Measurements from ENCODE around the gene NFIX. TPM values are rescaled to one million over a fixed set of nuclear protein-coding genes. Genes with fewer than 3 reads are reported as not detected.
"Not testable (repeated sequence)": the region's sequence is repeated elsewhere in the genome, so short reads cannot be mapped to it uniquely, and the experiment has no call there.

NFIX gene
- total RNA-seq, 1 donor from 2014 or later: 5.8 TPM

DNA sequence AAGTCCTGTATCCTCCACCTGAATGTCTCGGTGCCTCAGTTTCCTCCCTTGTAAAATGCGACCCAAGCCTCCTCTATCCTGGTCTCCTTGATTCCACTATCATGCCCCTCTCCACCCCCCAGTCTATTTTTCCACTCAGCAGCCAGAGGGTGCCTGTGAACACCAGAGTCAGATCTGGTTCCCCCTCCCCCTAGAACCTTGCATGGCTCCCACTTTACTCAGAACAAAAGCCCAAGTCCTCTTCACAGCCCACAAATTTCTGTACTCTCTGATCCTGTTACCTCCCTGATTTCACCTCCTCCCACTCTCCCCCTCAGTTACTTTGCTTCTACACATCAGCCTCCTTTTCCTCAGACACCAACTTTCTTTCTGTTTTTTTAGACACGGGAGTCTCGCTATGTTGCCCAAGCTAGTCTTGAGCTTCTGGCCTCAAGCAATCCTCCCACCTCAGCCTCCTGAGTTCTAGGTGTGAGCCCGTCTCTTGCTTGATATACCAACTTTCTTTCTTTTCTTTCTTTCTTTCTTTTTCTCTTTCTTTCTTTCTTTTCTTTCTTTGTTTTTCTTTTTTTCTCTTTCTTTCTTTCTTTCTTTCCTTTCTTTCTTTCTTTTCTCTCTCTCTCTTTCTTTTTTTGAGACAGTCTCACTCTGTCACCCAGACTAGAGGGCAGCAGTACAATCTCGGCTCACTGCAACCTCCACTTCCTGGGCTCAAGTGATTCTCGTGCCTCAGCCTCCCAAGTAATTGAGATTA lies 25.0 kb upstream of the NFIX start:
- FAIRE-seq (no peak), DNase-seq (ENCODE audit: low read depth) (no peak)
- H3K27me3 ChIP-seq (ENCODE audit: control insufficient read depth, insufficient read depth, low read length): no peaks in the 10 kb centered on the region

DNA sequence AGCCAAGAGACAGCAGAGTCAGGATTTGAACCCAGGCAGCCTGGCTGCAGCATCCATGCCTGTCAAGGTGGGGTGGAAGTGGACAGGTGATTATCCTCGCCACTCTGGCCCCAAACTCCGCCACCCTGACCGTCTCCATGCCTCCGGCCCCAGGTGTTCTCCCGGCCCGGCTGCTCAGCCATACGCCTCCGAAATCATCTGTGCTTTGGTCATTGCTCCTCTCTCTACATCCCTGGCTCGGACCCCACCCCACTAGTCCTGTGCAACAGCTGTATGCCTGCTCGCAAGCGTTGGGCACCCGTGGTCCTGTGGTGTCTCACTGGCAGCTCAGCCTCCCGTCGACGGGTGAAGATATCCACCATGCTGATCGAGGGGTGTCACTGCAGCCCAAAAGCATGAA lies 22.0 kb upstream of the NFIX start:
- H3K36me3 ChIP-seq (ENCODE audit: control insufficient read depth, insufficient read depth, low read length): no peaks in the 10 kb centered on the region

More for the DNA sequence above, 25.0 kb upstream of the NFIX start:
- TF ChIP-seq, protein P1, sequence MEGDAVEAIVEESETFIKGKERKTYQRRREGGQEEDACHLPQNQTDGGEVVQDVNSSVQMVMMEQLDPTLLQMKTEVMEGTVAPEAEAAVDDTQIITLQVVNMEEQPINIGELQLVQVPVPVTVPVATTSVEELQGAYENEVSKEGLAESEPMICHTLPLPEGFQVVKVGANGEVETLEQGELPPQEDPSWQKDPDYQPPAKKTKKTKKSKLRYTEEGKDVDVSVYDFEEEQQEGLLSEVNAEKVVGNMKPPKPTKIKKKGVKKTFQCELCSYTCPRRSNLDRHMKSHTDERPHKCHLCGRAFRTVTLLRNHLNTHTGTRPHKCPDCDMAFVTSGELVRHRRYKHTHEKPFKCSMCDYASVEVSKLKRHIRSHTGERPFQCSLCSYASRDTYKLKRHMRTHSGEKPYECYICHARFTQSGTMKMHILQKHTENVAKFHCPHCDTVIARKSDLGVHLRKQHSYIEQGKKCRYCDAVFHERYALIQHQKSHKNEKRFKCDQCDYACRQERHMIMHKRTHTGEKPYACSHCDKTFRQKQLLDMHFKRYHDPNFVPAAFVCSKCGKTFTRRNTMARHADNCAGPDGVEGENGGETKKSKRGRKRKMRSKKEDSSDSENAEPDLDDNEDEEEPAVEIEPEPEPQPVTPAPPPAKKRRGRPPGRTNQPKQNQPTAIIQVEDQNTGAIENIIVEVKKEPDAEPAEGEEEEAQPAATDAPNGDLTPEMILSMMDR (IDR thresholded peaks at IDR 0.05; ENCODE audit: insufficient read depth, low read length, severe bottlenecking): no peak
- no peaks in the 10 kb centered on the region for H3K36me3 ChIP-seq (ENCODE audit: control insufficient read depth, insufficient read depth, low read length)
- H3K4me3 ChIP-seq (ENCODE audit: low read depth, low read length): no peak overlapping the region

DNA sequence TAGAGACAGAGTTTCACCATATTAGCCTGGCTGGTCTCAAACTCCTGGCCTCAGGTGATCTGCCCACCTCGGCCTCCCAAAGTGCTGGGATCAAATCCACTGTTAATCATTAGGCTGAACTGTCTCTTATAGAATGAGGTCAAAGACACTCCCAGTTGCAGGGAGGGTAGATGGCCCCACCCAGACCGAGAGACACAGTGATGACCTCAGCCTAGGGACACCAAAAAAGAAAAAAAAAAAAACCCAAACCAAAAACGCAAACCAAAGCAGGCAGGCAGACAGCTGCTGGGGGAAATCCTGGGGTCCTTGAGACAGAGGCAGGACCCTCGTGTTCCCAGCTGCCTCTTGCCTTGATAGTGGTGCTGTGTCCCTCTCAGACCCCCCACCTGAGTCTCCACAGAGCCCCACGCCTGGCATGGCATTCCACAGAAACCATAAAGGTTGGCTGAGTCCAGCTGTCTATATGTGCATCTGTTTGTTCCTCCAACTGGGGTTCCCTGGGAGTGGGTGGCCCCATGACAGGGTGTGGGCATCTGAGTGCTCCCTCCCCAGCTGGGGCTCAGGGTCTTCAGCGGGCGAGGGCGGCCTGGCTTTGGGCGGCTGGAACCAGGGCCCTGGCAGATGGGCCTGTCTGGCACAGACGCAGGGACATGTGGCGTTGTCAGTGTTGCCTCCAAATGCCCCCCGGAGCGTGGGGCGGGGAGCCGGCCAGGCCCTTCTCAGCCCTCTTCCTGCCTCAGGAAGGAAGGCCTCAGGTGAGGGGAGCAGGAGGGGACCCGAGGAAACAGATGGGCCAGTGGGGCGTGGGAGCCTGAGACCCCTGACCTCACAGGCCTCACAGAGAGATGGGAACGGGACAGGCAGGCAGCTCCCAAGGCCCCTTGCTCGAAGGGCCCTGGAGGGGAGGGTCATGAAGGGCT lies 20.7 kb upstream of the NFIX start:
- Histone ChIP-seq H3K27me3 (ENCODE audit: control insufficient read depth, insufficient read depth, low read length) (no peaks in the 10 kb centered on the region), H3K36me3 (ENCODE audit: control insufficient read depth, insufficient read depth, low read length) (no peaks in the 10 kb centered on the region), H3K4me3 (ENCODE audit: low read depth, low read length) (no peak overlapping the region)
- no peak for FAIRE-seq
- no peak for DNase-seq (ENCODE audit: low read depth)
- TF ChIP-seq, protein P1 (IDR thresholded peaks at IDR 0.05; ENCODE audit: insufficient read depth, low read length, severe bottlenecking): no peak

More for the DNA sequence above, 22.0 kb upstream of the NFIX start:
- TF ChIP-seq, protein P1 (IDR thresholded peaks at IDR 0.05; ENCODE audit: insufficient read depth, low read length, severe bottlenecking): no peak
- Histone ChIP-seq H3K4me3 (ENCODE audit: low read depth, low read length) (no peak overlapping the region), H3K27me3 (ENCODE audit: control insufficient read depth, insufficient read depth, low read length) (no peaks in the 10 kb centered on the region)
- DNase-seq (ENCODE audit: low read depth): no peak
- FAIRE-seq: no peak

DNA sequence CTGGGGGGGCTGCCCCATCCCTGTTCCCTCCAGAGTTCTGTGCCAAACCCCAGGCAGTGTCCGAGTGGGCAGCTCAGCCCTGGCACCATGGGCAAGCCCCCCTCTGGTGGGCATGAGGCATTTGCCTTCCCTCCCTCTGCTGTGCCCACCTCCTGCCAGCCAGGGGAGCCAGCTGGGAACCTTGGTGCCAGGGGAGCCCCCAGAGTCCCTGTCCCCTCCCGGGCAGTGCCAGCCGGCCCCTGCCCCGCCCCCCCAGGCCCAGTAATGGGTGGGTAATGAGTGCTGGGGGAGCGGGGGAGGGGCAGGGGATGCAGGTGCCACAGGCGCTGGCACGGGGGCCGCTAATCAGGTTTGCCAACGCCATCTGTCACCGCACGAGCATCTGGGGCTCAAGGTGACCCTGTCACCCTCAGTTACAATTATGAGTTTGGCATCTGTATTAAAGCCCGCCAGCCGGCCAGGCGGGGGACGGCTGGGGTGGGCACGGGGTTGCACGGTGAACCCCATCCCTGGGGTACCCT lies 20.0 kb upstream of the NFIX start:
- TF ChIP-seq, protein P1 (IDR thresholded peaks at IDR 0.05; ENCODE audit: insufficient read depth, low read length, severe bottlenecking): no peak
- FAIRE-seq: no peak
- Histone ChIP-seq H3K4me3 (ENCODE audit: low read depth, low read length) (no peak overlapping the region), H3K27me3 (ENCODE audit: control insufficient read depth, insufficient read depth, low read length) (no peaks in the 10 kb centered on the region), H3K36me3 (ENCODE audit: control insufficient read depth, insufficient read depth, low read length) (no peaks in the 10 kb centered on the region)
- no peak for DNase-seq (ENCODE audit: low read depth)

DNA sequence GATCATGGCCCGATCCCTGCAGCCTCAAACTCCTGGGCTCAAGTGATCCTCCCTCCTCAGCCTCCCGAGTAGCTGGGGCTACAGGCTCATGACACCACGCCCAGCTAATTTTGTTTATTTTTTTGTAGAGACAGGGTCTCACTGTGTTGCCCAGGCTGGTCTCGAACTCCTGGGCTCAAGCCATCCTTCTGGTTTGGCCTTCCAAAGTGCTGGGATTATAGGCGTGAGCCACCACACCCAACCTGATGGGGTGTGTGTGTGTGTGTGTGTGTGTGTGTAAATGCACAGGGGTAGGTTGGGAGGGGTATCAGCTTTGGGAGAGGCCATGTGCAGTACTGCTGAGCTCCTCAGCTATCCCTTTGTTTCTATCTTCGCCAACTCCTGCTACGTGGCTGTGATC lies 19.2 kb upstream of the NFIX start:
- H3K4me3 ChIP-seq (ENCODE audit: low read depth, low read length); H3K36me3 ChIP-seq (ENCODE audit: control insufficient read depth, insufficient read depth, low read length); FAIRE-seq; DNase-seq (ENCODE audit: low read depth); H3K27me3 ChIP-seq (ENCODE audit: control insufficient read depth, insufficient read depth, low read length): not testable (repeated sequence)

DNA sequence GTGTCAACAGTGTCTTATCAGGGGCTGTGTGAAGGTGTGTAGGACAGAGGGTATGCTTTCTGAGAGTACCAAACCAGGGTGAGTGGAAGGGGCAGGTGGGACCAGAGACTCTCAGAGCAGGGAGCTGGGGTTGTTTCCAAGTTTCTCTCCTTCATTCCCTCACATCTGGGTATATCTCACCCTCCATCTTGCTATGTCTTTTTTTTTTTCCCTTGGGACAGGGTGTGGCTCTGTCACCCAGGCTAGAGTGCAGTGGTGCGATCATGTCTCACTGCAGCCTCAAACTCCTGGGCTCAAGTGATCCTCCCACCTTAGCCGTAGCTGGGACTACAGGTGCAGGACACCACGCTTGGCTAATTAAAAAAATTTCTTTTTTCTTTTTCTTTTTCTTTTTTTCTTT lies 15.3 kb upstream of the NFIX start:
- FAIRE-seq (no peak), DNase-seq (ENCODE audit: low read depth) (no peak)
- Histone ChIP-seq H3K36me3 (ENCODE audit: control insufficient read depth, insufficient read depth, low read length) (no peaks in the 10 kb centered on the region), H3K4me3 (ENCODE audit: low read depth, low read length) (no peak overlapping the region), H3K27me3 (ENCODE audit: control insufficient read depth, insufficient read depth, low read length) (peaks cover 2% of the 10 kb centered on the region)
- TF ChIP-seq, protein P1 (IDR thresholded peaks at IDR 0.05; ENCODE audit: insufficient read depth, low read length, severe bottlenecking): no peak

Measured in bronchial epithelial cell (primary cell).